ENCODE measurements around the gene BCL7A.

Gene BCL7A

DNA sequence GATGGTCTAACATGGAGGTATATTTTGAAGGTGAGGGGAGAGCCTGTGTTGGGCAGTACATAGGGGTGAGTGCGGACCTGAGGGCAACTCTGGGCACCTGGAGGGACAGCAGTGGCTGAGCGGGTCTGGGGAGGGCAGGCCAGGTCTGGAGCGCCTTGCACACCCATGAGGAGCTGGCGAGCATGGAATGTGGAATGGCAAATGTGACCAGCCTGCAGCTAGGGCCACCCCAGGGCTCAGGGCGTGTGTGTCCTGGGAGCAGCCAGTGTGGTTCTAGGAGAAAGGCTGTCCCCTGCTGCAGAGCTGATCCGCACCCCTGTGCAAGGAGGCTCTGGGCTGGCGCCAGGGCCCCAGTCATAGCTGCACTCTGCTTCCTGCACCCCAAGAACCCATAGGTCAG, 24.5 kb downstream of the BCL7A start:
- Histone ChIP-seq H3K9me3 (ENCODE audit: low read length) (no peaks in the 10 kb centered on the region), H3K79me2 (ENCODE audit: insufficient read depth, low read length) (no peaks in the 10 kb centered on the region), H3K27me3 (ENCODE audit: insufficient read depth, low read length) (no peaks in the 10 kb centered on the region), H3K4me2 (ENCODE audit: low read length) (no peak overlapping the region), H3K4me1 (ENCODE audit: insufficient read depth, low read length, severe bottlenecking) (peaks cover 2% of the 10 kb centered on the region), H2AFZ (ENCODE audit: low read length) (no peak overlapping the region), H3K27ac (ENCODE audit: low read depth, low read length, poor library complexity, severe bottlenecking) (no peak overlapping the region), H3K4me3 (ENCODE audit: low read depth, low read length, poor library complexity, severe bottlenecking) (no peak overlapping the region), H3K9me2 (ENCODE audit: low read depth, low read length) (no peaks in the 10 kb centered on the region), H3F3A (ENCODE audit: insufficient read depth, low read length) (no peaks in the 10 kb centered on the region), H3K9ac (ENCODE audit: low read length) (no peak overlapping the region), H3K36me3 (ENCODE audit: insufficient read depth, low read length) (peaks cover 88% of the 10 kb centered on the region), H4K20me1 (ENCODE audit: insufficient read depth, low read length) (no peaks in the 10 kb centered on the region)
- no peak for TF ChIP-seq CTCF (IDR thresholded peaks at IDR 0.05; ENCODE audit: low read length)
- TF ChIP-seq EZH2 (IDR thresholded peaks at IDR 0.05; ENCODE audit: borderline replicate concordance, low read length) = no peak

GRCh38 chr12:122048151-122048550, 26.5 kb downstream of the BCL7A start:
- H3K4me3 ChIP-seq (ENCODE audit: low read depth, low read length, poor library complexity, severe bottlenecking) = no peak overlapping the region
- no peak overlapping the region for H3K9ac ChIP-seq (ENCODE audit: low read length)
- H3K27me3 ChIP-seq (ENCODE audit: insufficient read depth, low read length) = no peaks in the 10 kb centered on the region
- TF ChIP-seq CTCF (IDR thresholded peaks at IDR 0.05; ENCODE audit: low read length) = no peak
- TF ChIP-seq EZH2 (IDR thresholded peaks at IDR 0.05; ENCODE audit: borderline replicate concordance, low read length) = no peak
- H3F3A ChIP-seq (ENCODE audit: insufficient read depth, low read length) = peaks cover 4% of the 10 kb centered on the region; the same call in 1 of the 2 replicates
- H3K79me2 ChIP-seq (ENCODE audit: insufficient read depth, low read length) = no peaks in the 10 kb centered on the region
- no peaks in the 10 kb centered on the region for H3K9me2 ChIP-seq (ENCODE audit: low read depth, low read length)
- no peaks in the 10 kb centered on the region for H3K9me3 ChIP-seq (ENCODE audit: low read length)
- H3K4me2 ChIP-seq (ENCODE audit: low read length) = no peak overlapping the region
- peaks cover 7% of the 10 kb centered on the region for H3K4me1 ChIP-seq (ENCODE audit: insufficient read depth, low read length, severe bottlenecking)
- H3K27ac ChIP-seq (ENCODE audit: low read depth, low read length, poor library complexity, severe bottlenecking) = no peak overlapping the region
- H2AFZ ChIP-seq (ENCODE audit: low read length) = no peak overlapping the region
- H3K36me3 ChIP-seq (ENCODE audit: insufficient read depth, low read length) = peaks cover 75% of the 10 kb centered on the region
- no peaks in the 10 kb centered on the region for H4K20me1 ChIP-seq (ENCODE audit: insufficient read depth, low read length)

DNA sequence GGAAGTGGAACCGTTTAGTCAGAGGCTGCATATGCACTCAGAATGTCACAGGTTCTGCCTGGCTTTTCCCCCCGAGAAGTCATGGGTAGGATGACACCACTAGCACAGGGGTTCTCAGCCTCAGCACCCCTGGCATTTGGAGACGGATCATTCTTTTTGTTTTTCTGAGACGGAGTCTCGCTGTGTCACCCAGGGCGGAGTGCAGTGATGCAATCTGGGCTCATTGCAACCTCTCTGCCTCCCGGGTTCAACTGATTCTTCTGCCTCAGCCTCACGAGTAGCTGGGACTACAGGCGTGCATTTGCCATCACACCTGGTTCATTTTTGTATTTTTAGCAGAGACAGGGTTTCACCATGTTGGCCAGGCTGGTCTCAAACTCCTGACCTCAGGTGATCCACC, 28.1 kb downstream of the BCL7A start:
- Histone ChIP-seq H2AFZ (ENCODE audit: low read length) (no peak overlapping the region), H3K9me3 (ENCODE audit: low read length) (no peaks in the 10 kb centered on the region), H3K27ac (ENCODE audit: low read depth, low read length, poor library complexity, severe bottlenecking) (no peak overlapping the region), H3F3A (ENCODE audit: insufficient read depth, low read length) (peaks cover 4% of the 10 kb centered on the region; the same call in 1 of the 2 replicates), H3K27me3 (ENCODE audit: insufficient read depth, low read length) (no peaks in the 10 kb centered on the region), H3K9ac (ENCODE audit: low read length) (no peak overlapping the region), H3K4me2 (ENCODE audit: low read length) (no peak overlapping the region), H3K9me2 (ENCODE audit: low read depth, low read length) (no peaks in the 10 kb centered on the region), H3K36me3 (ENCODE audit: insufficient read depth, low read length) (peaks cover 66% of the 10 kb centered on the region), H3K4me3 (ENCODE audit: low read depth, low read length, poor library complexity, severe bottlenecking) (no peak overlapping the region), H4K20me1 (ENCODE audit: insufficient read depth, low read length) (no peaks in the 10 kb centered on the region), H3K79me2 (ENCODE audit: insufficient read depth, low read length) (no peaks in the 10 kb centered on the region), H3K4me1 (ENCODE audit: insufficient read depth, low read length, severe bottlenecking) (peaks cover 7% of the 10 kb centered on the region)
- TF ChIP-seq CTCF (IDR thresholded peaks at IDR 0.05; ENCODE audit: low read length) (no peak), EZH2 (IDR thresholded peaks at IDR 0.05; ENCODE audit: borderline replicate concordance, low read length) (no peak)

Measured in OCI-LY1 (cell line).